SH-SY5Y (cell line): ENCODE data around the gene LCTL.

Source experiments
- GATA2 ChIP-seq: IDR thresholded peaks from 2 replicates; pipeline ENCODE4 v1.6.1; 2011; ENCODE audit warnings: mild to moderate bottlenecking, low read depth, low read length
- GATA3 ChIP-seq: IDR thresholded peaks from 2 replicates; pipeline ENCODE4 v1.6.1; 2011; ENCODE audit warnings: low read depth, mild to moderate bottlenecking, low read length, moderate library complexity

Gene LCTL

GRCh38 chr15:66578286-66578875, 12.6 kb upstream of the LCTL start:
- no peak for TF ChIP-seq GATA2
- TF ChIP-seq GATA3: no peak

- TF ChIP-seq GATA3: no peak
- no peak for TF ChIP-seq GATA2
These were observed 8.8 kb upstream of the LCTL start for GRCh38 chr15:66574596-66574950.

DNA sequence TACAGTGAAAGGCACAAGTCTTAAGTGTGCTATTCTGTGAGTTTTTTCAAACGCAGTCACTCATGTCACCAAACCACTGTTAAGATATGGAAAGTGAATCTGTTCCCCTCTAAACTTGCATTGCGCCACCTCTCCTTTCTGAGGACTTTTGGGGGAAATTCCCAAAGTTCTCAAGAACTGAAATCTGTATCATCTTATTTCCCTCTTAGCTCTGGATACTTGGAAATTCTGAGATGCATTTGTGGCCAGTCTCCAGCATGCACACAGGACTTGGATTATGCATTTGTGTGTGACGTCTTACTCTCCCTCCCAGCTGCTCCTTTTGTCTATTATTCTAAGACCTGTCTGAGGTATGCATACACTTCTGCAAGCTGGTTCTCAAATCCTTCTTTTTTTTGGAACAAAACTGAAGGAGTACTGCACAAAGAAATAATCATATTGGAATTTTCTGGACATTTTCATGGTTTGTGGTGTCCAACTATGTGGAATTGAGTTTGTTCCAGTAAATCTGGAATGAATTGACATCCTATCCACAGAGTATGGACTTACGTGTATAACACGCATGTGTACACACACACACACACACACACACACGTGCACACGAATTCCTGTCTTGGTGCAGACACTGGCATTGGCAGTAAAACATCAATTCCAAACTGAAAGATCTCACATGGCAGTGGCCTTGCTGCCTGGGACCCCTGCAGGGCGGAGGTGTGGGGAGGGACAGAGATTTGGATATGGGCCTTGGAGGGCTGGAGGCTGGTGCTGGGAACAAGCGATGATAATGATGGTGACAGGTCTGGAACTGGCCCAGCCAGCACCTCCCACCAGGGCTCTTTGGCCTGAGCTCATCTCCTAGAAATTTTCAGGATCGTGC, 8.2 kb upstream of the LCTL start:
- TF ChIP-seq GATA2 (no peak), GATA3 (no peak)

- TF ChIP-seq GATA2 (no peak), GATA3 (no peak)
These were observed 7.5 kb upstream of the LCTL start for GRCh38 chr15:66573348-66573718.

DNA sequence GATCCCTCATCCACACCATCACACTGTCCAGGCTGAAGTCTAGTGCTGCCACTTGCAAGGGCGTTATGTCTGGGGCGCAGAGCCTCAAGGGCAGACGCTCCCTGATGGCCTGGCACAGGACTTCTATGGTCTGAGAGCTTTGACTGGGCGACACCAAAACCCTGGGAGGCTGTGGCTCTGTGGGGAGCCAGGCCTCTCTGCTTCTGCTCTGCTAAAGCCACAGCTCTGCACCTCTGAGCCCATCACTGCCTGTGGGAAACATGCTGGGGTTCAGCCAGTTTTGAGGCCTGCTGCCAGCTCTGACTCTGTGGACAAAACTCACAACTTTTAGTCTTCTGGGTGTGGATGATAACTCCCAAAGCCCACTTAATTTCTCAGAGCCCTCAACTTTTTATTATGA, 6.3 kb upstream of the LCTL start:
- no peak for TF ChIP-seq GATA2
- no peak for TF ChIP-seq GATA3

GRCh38 chr15:66570842-66571478, 5.2 kb upstream of the LCTL start:
- TF ChIP-seq GATA2: no peak
- TF ChIP-seq GATA3: no peak

DNA sequence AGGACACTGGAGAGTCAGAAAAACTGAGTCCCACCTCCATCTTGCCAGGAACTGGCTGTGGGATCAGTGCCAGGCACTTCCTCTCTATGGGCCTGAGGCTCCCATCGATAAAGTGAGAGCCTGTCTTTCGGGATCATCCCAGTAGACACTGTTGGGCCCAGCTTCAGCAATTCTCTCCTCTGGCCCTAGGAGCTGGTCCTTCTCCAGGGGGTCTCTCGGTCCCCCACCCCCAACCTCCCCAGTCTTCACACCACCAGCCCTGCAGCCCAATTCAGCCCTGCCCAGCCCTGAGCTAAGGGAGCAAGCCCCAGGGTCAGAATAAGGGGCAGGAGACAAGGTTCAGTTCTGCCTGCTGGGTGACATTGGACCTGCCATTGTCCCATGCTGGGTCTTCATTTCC, 4.5 kb upstream of the LCTL start:
- TF ChIP-seq GATA2: no peak

DNA sequence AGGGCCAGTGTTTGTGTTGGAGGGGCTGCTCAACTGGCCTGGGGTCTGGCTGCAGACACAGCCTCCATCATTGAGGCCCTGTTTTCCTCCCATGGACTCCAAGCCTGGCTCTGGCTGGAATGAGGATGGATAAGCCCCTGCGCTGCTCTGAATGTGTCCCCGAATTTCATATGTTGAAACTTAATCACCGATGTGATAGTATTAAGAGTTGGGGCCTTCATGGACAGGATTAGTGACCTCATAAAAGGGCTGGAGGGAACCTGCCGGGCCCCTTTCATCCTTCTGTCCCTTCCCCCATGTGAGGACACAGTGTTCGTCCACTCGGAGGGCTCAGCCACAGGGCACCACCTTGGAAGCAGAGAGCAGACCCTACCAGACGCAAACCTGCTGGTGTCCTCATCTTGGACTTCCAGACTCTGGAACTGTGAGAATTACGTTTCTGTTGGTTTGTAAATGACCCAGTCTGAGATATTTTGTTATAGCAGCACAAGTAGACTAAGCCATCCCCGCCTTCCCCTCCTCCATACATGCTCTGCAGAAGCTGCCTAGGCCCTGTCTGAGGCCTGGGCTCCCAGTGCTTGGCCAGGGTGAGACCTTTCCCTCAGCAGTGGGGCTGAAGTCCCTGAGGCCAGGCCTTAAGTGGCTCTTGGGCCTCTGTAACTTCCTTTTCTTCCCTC, 3.8 kb upstream of the LCTL start:
- no peak for TF ChIP-seq GATA3
- no peak for TF ChIP-seq GATA2

DNA sequence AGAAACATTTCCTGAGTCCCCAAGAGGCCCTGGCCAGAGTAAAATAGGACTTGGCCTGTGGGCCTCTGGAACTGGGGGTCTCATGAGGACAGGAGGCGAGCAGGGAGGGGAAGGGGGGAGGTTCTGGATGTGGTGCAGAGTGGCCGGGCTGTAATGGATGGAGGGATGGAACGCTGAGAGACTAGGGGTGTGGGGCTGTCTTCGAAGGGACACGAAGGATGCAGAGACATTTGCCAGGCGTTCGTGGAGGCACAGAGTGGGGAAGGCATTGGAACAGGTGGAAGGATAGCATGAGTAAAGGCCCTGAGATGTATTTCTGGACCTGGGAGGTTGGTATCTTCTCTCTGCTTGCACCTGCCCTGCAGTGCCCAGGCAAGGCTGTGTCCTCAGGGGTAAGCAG, 2.1 kb upstream of the LCTL start:
- TF ChIP-seq GATA3 (no peak), GATA2 (no peak)

DNA sequence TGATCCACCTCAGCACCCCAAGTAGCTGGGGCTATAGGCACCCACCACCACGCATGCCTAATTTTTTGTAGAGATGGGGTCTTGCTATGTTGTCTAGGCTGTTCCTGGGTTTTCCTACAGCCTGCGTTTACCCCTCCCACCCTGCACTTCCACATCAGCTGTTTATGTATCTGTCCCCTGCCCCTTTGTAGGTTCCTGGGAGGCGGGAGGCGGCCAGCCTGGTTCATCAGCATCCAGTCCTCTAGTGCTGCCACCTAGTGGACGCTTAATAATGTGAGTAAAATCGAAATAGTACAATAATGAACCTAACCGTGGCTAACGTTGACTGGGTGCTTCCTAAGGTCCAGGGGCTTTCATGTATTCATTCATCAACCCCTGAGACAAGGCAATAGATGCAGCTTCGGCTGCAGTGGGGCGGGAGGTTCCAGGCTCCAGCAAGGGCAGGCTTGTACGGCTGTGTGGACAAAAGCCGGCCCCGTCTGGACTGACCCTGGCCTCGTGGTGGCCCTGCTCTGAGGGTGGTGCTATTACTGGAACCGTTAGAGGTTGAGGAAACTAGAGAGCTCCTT, 1.2 kb upstream of the LCTL start:
- TF ChIP-seq GATA2: no peak

- no peak for TF ChIP-seq GATA3
- TF ChIP-seq GATA2: no peak
These were observed 607 bp downstream of the LCTL start for GRCh38 chr15:66565141-66565641.

GRCh38 chr15:66564136-66565041, 1.4 kb downstream of the LCTL start:
- TF ChIP-seq GATA2 (no peak), GATA3 (no peak)

GRCh38 chr15:66563566-66564110, 2.2 kb downstream of the LCTL start:
- TF ChIP-seq GATA2 (no peak), GATA3 (no peak)

DNA sequence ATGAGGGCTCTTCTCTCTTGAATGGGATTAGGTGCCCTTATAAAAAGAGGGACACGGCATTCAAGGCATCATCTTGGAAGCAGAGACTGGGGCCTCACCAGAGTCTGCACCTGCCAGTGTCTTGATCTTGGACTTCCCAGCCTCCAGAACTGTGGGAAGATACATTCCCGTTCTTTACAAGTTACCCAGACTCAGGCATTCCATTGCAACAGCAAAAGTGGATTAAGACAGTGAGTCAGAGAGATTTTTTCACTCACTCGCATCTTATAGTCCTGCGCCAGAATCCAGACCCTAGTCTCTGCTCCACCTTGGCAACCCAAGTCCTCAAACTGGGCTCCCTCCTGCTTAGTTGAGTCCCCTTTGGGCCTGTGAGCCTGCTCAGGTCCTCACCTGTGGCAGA, 2.7 kb downstream of the LCTL start:
- TF ChIP-seq GATA2: no peak
- no peak for TF ChIP-seq GATA3
